ENCODE results near the gene AATK. TPM values are rescaled to one million over a fixed set of nuclear protein-coding genes. Genes with fewer than 3 reads are reported as not detected.

The AATK gene
- total and polyA plus RNA-seq, 2 experiments from 2014 or later, result 5.7 to 6.3 TPM

DNA sequence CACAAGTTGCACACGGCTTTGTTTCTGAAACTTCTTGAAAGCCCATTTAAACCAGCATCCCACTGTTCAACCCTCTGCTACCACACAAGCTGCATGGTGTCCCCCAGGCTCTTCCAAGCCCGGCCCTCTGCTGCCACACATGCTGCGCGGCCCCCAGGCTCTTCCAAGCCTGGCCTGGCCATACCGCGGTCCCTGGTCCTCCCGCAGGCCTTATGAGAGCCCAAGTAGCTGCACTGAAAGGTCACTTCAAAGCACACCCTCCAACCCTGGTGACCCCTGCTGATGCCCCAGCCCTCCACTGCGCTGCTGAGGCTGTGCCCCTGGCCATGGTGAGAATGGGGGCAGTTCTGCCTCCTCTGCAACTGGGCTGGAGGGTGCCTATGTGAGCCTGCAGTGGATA is 26.6 kb downstream of the AATK start:
- Histone ChIP-seq H3K9me3 (ENCODE audit: low read depth) (no peaks in the 10 kb centered on the region), H3K27ac (no peak overlapping the region), H3K4me2 (no peak overlapping the region), H4K20me1 (ENCODE audit: insufficient read depth, poor library complexity, severe bottlenecking) (no peaks in the 10 kb centered on the region), H3K4me3 (no peak overlapping the region), H3K4me1 (ENCODE audit: insufficient read depth) (peaks cover 5% of the 10 kb centered on the region), H3K36me3 (replicated peaks; ENCODE audit: insufficient read depth, low read depth) (no peaks in the 10 kb centered on the region), H3K27me3 (no peaks in the 10 kb centered on the region), H2AFZ (no peak overlapping the region), H3K9me2 (replicated peaks; ENCODE audit: insufficient read depth) (no peaks in the 10 kb centered on the region), H3K79me2 (no peaks in the 10 kb centered on the region)
- 86% methylated on average over 8 of the region's 8 CpGs for WGBS (ENCODE audit: low lambda C conversion rate, missing lambda C conversion rate)
- DNase-seq (ENCODE audit: low spot score), result no peak
- no peak for TF ChIP-seq EZH2 (IDR thresholded peaks at IDR 0.05; ENCODE audit: borderline replicate concordance)
- no peak for TF ChIP-seq CTCF (IDR thresholded peaks at IDR 0.05; ENCODE audit: poor library complexity)
- no peak for TF ChIP-seq EZH2phosphoT487 (IDR thresholded peaks at IDR 0.05; ENCODE audit: low read depth, severe bottlenecking, unreplicated experiment)

- 98% methylated on average over 24 of the region's 25 CpGs for WGBS (ENCODE audit: low lambda C conversion rate, missing lambda C conversion rate)
- no peaks in the 10 kb centered on the region for H3K9me3 ChIP-seq (ENCODE audit: low read depth)
- no peak overlapping the region for H3K4me2 ChIP-seq
- H3K27me3 ChIP-seq, result no peaks in the 10 kb centered on the region
- H3K79me2 ChIP-seq, result no peaks in the 10 kb centered on the region
- H3K27ac ChIP-seq, result no peak overlapping the region
- DNase-seq (ENCODE audit: low spot score), result no peak
- no peaks in the 10 kb centered on the region for H4K20me1 ChIP-seq (ENCODE audit: insufficient read depth, poor library complexity, severe bottlenecking)
- TF ChIP-seq EZH2phosphoT487 (IDR thresholded peaks at IDR 0.05; ENCODE audit: low read depth, severe bottlenecking, unreplicated experiment), result no peak
- TF ChIP-seq EZH2 (IDR thresholded peaks at IDR 0.05; ENCODE audit: borderline replicate concordance), result no peak
- TF ChIP-seq CTCF (IDR thresholded peaks at IDR 0.05; ENCODE audit: poor library complexity), result no peak
- H2AFZ ChIP-seq, result no peak overlapping the region
- peaks cover 5% of the 10 kb centered on the region for H3K4me1 ChIP-seq (ENCODE audit: insufficient read depth)
- H3K4me3 ChIP-seq, result no peak overlapping the region
- H3K36me3 ChIP-seq (replicated peaks; ENCODE audit: insufficient read depth, low read depth), result no peaks in the 10 kb centered on the region
- no peaks in the 10 kb centered on the region for H3K9me2 ChIP-seq (replicated peaks; ENCODE audit: insufficient read depth)
These were observed 27.5 kb downstream of the AATK start for GRCh38 chr17:81138500-81138899.

DNA sequence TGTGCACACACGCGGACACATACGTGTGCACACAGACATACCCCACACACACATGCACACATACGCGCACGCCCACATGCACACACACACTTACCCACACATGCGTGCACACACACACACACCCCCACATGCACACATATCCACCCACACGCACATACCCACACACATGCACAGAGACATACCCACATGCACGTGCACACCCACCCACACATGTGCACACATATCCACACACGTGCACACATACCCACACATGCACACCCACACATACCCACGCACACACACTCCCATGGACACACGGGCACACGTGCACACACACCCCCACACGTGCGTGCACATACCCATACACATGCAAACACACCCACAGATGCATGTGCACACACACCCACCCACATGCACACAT is 27.9 kb downstream of the AATK start:
- peaks cover 8% of the 10 kb centered on the region for H3K4me1 ChIP-seq (ENCODE audit: insufficient read depth)
- TF ChIP-seq EZH2 (IDR thresholded peaks at IDR 0.05; ENCODE audit: borderline replicate concordance), result no peak
- TF ChIP-seq CTCF (IDR thresholded peaks at IDR 0.05; ENCODE audit: poor library complexity), result no peak
- TF ChIP-seq EZH2phosphoT487 (IDR thresholded peaks at IDR 0.05; ENCODE audit: low read depth, severe bottlenecking, unreplicated experiment), result no peak
- 96% methylated on average over 14 of the region's 15 CpGs for WGBS (ENCODE audit: low lambda C conversion rate, missing lambda C conversion rate)

DNA sequence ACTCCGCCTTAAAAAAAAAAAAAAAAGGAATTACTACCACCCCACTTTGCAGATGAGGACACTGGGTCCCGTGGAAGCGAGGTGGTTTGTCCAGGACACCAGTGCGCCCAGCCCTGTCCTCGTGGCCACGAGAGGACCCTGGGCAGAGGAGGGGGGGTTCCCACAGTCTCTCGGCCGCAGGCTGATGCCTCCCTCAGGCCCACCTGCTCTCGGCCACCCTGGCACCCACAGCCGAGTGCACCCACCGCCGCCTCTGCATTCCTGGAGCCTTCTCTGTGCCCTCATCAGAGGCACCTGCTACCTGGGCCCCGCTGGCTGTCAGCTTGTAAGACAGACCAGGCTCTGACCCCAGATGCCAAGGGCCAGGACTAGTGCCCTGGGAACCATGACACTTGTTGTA is 28.8 kb downstream of the AATK start:
- no peak for DNase-seq (ENCODE audit: low spot score)
- TF ChIP-seq EZH2phosphoT487 (IDR thresholded peaks at IDR 0.05; ENCODE audit: low read depth, severe bottlenecking, unreplicated experiment) (no peak), CTCF (IDR thresholded peaks at IDR 0.05; ENCODE audit: poor library complexity) (no peak), EZH2 (IDR thresholded peaks at IDR 0.05; ENCODE audit: borderline replicate concordance) (no peak)
- no peaks in the 10 kb centered on the region for H3K36me3 ChIP-seq (replicated peaks; ENCODE audit: insufficient read depth, low read depth)
- H3K27ac ChIP-seq, result no peak overlapping the region
- 94% methylated on average over 13 of the region's 13 CpGs for WGBS (ENCODE audit: low lambda C conversion rate, missing lambda C conversion rate)
- no peaks in the 10 kb centered on the region for H4K20me1 ChIP-seq (ENCODE audit: insufficient read depth, poor library complexity, severe bottlenecking)
- H2AFZ ChIP-seq, result no peak overlapping the region
- H3K9me3 ChIP-seq (ENCODE audit: low read depth), result no peaks in the 10 kb centered on the region
- H3K79me2 ChIP-seq, result no peaks in the 10 kb centered on the region
- H3K4me3 ChIP-seq, result no peak overlapping the region
- no peaks in the 10 kb centered on the region for H3K27me3 ChIP-seq
- H3K4me1 ChIP-seq (ENCODE audit: insufficient read depth), result peaks cover 7% of the 10 kb centered on the region
- no peak overlapping the region for H3K4me2 ChIP-seq
- no peaks in the 10 kb centered on the region for H3K9me2 ChIP-seq (replicated peaks; ENCODE audit: insufficient read depth)

More for the DNA sequence above, 27.9 kb downstream of the AATK start:
- Histone ChIP-seq H3K36me3 (replicated peaks; ENCODE audit: insufficient read depth, low read depth) (no peaks in the 10 kb centered on the region), H3K27ac (no peak overlapping the region), H3K4me2 (no peak overlapping the region), H2AFZ (no peak overlapping the region), H3K79me2 (no peaks in the 10 kb centered on the region), H3K9me3 (ENCODE audit: low read depth) (no peaks in the 10 kb centered on the region), H3K9me2 (replicated peaks; ENCODE audit: insufficient read depth) (no peaks in the 10 kb centered on the region), H3K4me3 (no peak overlapping the region), H4K20me1 (ENCODE audit: insufficient read depth, poor library complexity, severe bottlenecking) (no peaks in the 10 kb centered on the region), H3K27me3 (no peaks in the 10 kb centered on the region)
- DNase-seq (ENCODE audit: low spot score), result no peak

Measured in hepatocyte (in vitro differentiated cells).